NOMO-1 treated with dmso at 0.1 percent for 144 hours (cell line): ENCODE results near the gene CDC42EP4.
"Not testable (repeated sequence)": the region's sequence is repeated elsewhere in the genome, so short reads cannot be mapped to it uniquely, and the experiment has no call there.

Experiments
- DNase-seq: peaks from one replicate; lab custom pipeline; 2025; ENCODE audit not compliant: unreplicated experiment; lab: John Stamatoyannopoulos, UW

CDC42EP4 gene

GRCh38 chr17:73282629-73283028, 29.2 kb downstream of the CDC42EP4 start:
- no peak for DNase-seq

GRCh38 chr17:73281928-73282327, 29.9 kb downstream of the CDC42EP4 start:
- DNase-seq: no peak

GRCh38 chr17:73280191-73280590, 31.6 kb downstream of the CDC42EP4 start:
- DNase-seq: no peak

- no peak for DNase-seq
Observed at GRCh38 chr17:73279704-73280103, 32.1 kb downstream of the CDC42EP4 start.

- DNase-seq: no peak
Observed at GRCh38 chr17:73278465-73279453, 33.0 kb downstream of the CDC42EP4 start.

GRCh38 chr17:73278049-73278464, 33.7 kb downstream of the CDC42EP4 start:
- DNase-seq: no peak

GRCh38 chr17:73274490-73274889, 37.3 kb downstream of the CDC42EP4 start:
- no peak for DNase-seq

- DNase-seq: no peak
Observed at GRCh38 chr17:73272906-73273218, 38.9 kb downstream of the CDC42EP4 start.

- peak; percentile 88 for DNase-seq
Observed at GRCh38 chr17:73271072-73271471, 40.7 kb downstream of the CDC42EP4 start.

- DNase-seq: no peak
Observed at GRCh38 chr17:73269791-73270190, 42.0 kb downstream of the CDC42EP4 start.

GRCh38 chr17:73269329-73269615, 42.5 kb downstream of the CDC42EP4 start:
- no peak for DNase-seq

GRCh38 chr17:73268582-73269328, 43.0 kb downstream of the CDC42EP4 start:
- DNase-seq: no peak

GRCh38 chr17:73267648-73268537, 43.9 kb downstream of the CDC42EP4 start:
- no peak for DNase-seq

- DNase-seq: no peak
Observed at GRCh38 chr17:73266796-73267195, 45.0 kb downstream of the CDC42EP4 start.

- DNase-seq: no peak
Observed at GRCh38 chr17:73265646-73266640, 45.9 kb downstream of the CDC42EP4 start.

GRCh38 chr17:73264448-73264847, 47.4 kb downstream of the CDC42EP4 start:
- DNase-seq: not testable (repeated sequence)

- no peak for DNase-seq
Observed at GRCh38 chr17:73262676-73263642, 48.8 kb downstream of the CDC42EP4 start.

- DNase-seq: peak; percentile 78
Observed at GRCh38 chr17:73261952-73262675, 49.7 kb downstream of the CDC42EP4 start.
